Ishikawa (cell line): ENCODE measurements around the gene DOCK3.

Experiments used
- CEBPB ChIP-seq: IDR thresholded peaks from 2 replicates; pipeline ENCODE4 v1.6.1; 2012
- CREB1 ChIP-seq: IDR thresholded peaks from 2 replicates; pipeline ENCODE4 v1.6.1; 2012; ENCODE audit warnings: low read depth
- EGR1 ChIP-seq: IDR thresholded peaks from 2 replicates; pipeline ENCODE4 v1.6.1; 2012
- EP300 ChIP-seq: IDR thresholded peaks from 2 replicates; pipeline ENCODE4 v1.6.1; 2012; ENCODE audit warnings: borderline replicate concordance
- FOXM1 ChIP-seq: IDR thresholded peaks from 2 replicates; pipeline ENCODE4 v1.6.1; 2012; ENCODE audit warnings: low read depth, borderline replicate concordance
- MAX ChIP-seq: IDR thresholded peaks from 2 replicates; pipeline ENCODE4 v1.6.1; 2012
- NFIC ChIP-seq: IDR thresholded peaks from 2 replicates; pipeline ENCODE4 v1.6.1; 2012
- RAD21 ChIP-seq: IDR thresholded peaks from 2 replicates; pipeline ENCODE4 v1.6.1; 2012; ENCODE audit warnings: low read depth
- REST ChIP-seq: IDR thresholded peaks from 2 replicates; pipeline ENCODE4 v1.6.1; 2012; ENCODE audit warnings: low read depth, mild to moderate bottlenecking
- TAF1 ChIP-seq: IDR thresholded peaks from 2 replicates; pipeline ENCODE4 v1.6.1; 2012; ENCODE audit warnings: low read depth, mild to moderate bottlenecking
- TCF12 ChIP-seq: IDR thresholded peaks from 2 replicates; pipeline ENCODE4 v1.6.1; 2012; ENCODE audit warnings: low read depth
- USF1 ChIP-seq: IDR thresholded peaks from 2 replicates; pipeline ENCODE4 v1.6.1; 2012
- YY1 ChIP-seq: IDR thresholded peaks from 2 replicates; pipeline ENCODE4 v1.6.1; 2012; ENCODE audit warnings: low read depth

- TF ChIP-seq USF1: no peak
- no peak for TF ChIP-seq TAF1
- no peak for TF ChIP-seq REST
- TF ChIP-seq CREB1: no peak
- no peak for TF ChIP-seq EGR1
- no peak for TF ChIP-seq FOXM1
- TF ChIP-seq EP300: no peak
- no peak for TF ChIP-seq YY1
- no peak for TF ChIP-seq CEBPB
- TF ChIP-seq NFIC: no peak
- no peak for TF ChIP-seq TCF12
- TF ChIP-seq MAX: no peak
- no peak for TF ChIP-seq RAD21
Measured at GRCh38 chr3:50666837-50667236, 7.9 kb upstream of the DOCK3 start.
